Keratinocyte (primary cell): ENCODE measurements around the gene PRSS50.

Experiments used
- EZH2 ChIP-seq: IDR thresholded peaks from one replicate; pipeline ENCODE4 v1.6.1; 2012; ENCODE audit warnings: inconsistent platforms, mild to moderate bottlenecking, low read length, moderate library complexity
- TF ChIP-seq, protein P1 (sequence below), 3 experiments: IDR thresholded peaks in 1 of 3; conservative IDR thresholded peaks in 1 of 3; optimal IDR thresholded peaks in 1 of 3; 2 replicates in 2 of 3; 3 replicates in 1 of 3; pipeline versions ENCODE3 to v1.5.1; 2011; ENCODE audit warnings: low read length in 3 of 3, mild to moderate bottlenecking in 3 of 3, moderate library complexity in 2 of 3, control low read depth in 1 of 3, inconsistent platforms in 1 of 3; ENCODE audit not compliant: insufficient read depth in 2 of 3; ENCODE audit errors: extremely low read depth in 1 of 3

DNA sequence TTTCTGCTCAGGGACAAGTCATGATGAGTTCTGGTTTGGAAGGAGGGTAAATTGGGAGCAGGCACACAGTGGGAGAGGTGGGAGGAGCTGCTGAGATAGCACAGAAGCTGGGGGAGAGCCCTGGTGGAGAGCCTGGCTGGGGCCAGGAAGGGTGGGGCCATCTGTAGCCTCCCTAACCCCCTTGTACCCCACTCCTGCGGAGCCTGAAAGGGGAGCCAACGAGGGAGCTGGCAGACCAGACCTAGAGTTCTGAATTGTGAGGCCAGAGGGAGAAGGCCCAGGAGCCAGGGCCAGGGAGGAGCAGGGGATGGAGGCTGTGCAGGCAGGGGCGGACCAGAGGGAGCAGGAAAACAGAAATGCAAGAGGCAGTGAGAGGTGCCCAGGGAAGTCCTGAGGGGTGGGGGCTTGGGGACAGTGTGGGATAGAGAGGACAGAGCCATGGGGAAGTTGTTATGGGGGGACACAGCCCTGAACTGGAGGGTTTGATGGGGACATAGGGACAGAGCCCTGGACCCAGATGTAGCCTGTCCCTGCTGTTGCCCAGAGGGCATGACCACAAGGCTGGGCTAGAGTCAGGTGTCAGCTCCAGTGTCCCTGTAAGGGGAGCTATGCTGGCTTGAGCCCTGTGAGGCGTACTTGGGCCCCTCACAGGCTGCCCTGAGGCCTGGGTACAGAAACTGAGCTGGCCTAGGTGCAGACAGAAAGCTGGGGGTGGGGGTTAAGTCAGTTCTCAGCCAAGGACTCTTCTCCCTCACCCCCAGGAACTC is 15.2 kb downstream of the PRSS50 start:
- TF ChIP-seq, protein P1, sequence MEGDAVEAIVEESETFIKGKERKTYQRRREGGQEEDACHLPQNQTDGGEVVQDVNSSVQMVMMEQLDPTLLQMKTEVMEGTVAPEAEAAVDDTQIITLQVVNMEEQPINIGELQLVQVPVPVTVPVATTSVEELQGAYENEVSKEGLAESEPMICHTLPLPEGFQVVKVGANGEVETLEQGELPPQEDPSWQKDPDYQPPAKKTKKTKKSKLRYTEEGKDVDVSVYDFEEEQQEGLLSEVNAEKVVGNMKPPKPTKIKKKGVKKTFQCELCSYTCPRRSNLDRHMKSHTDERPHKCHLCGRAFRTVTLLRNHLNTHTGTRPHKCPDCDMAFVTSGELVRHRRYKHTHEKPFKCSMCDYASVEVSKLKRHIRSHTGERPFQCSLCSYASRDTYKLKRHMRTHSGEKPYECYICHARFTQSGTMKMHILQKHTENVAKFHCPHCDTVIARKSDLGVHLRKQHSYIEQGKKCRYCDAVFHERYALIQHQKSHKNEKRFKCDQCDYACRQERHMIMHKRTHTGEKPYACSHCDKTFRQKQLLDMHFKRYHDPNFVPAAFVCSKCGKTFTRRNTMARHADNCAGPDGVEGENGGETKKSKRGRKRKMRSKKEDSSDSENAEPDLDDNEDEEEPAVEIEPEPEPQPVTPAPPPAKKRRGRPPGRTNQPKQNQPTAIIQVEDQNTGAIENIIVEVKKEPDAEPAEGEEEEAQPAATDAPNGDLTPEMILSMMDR (optimal IDR thresholded peaks at IDR 0.05 in 1 of 3, IDR thresholded peaks at IDR 0.05 in 1 of 3, conservative IDR thresholded peaks at IDR 0.05 in 1 of 3; ENCODE audit: extremely low read depth in 1 of 3, insufficient read depth in 2 of 3, low read length in 3 of 3), result no peak
- TF ChIP-seq EZH2, result no peak
